Panc1 (cell line): ENCODE data around the gene EIF4ENIF1. TPM values are rescaled to one million over a fixed set of nuclear protein-coding genes. Genes with fewer than 3 reads are reported as not detected.

Source experiments
- ATAC-seq: fragments of 200-7000 bp; cut with Tn5 transposase; 2 replicates; pipeline ENCODE4 v1.9.1; 2020; ENCODE audit warnings: mild to moderate bottlenecking, moderate library complexity
- BruUV-seq: library from RNA; stranded (reverse); fragments of 400-500 nt; replicated peaks from 2 replicates; lab custom pipeline; 2021; lab: Mats Ljungman, UMichigan
- CTCF ChIA-PET: fragments of 300-600 bp; sonication (Branson Sonifier 250); formaldehyde crosslinking; loops from one replicate; lab custom pipeline; 2022; ENCODE audit warnings: antibody characterized with exemption; lab: Charles Lee
- POLR2A ChIA-PET: fragments of 300-600 bp; sonication (Branson Sonifier 250); formaldehyde crosslinking; loops from one replicate; lab custom pipeline; 2022; ENCODE audit warnings: antibody characterized with exemption; lab: Charles Lee
- DNase-seq: peaks from one replicate; pipeline ENCODE4 v3.0.0-alpha.2; 2010; ENCODE audit warnings: low read depth, low spot score
- H3K27ac ChIP-seq: 2 replicates; pipeline ENCODE4 v1.5.1; 2011; ENCODE audit warnings: mild to moderate bottlenecking, low read length, inconsistent platforms
- H3K27me3 ChIP-seq: fragments of 200-500 bp; sonication (Bioruptor generic); 2 replicates; pipeline ENCODE4 v1.6.0; 2014; ENCODE audit warnings: low read length, inconsistent platforms; ENCODE audit not compliant: control insufficient read depth, insufficient read depth
- H3K36me3 ChIP-seq: fragments of 200-500 bp; sonication (Bioruptor generic); 2 replicates; pipeline ENCODE4 v1.5.1; 2014; ENCODE audit warnings: inconsistent platforms, mild to moderate bottlenecking, low read length, moderate library complexity; ENCODE audit not compliant: control insufficient read depth, insufficient read depth
- H3K4me1 ChIP-seq: 2 replicates; pipeline ENCODE4 v1.5.1; 2011; ENCODE audit warnings: inconsistent platforms, mild to moderate bottlenecking, low read length, moderate library complexity; ENCODE audit not compliant: control insufficient read depth, insufficient read depth
- H3K4me3 ChIP-seq, 2 experiments: 2 replicates each; pipeline ENCODE4 v1.5.1; 2011 to 2012; ENCODE audit warnings: low read depth in 2 of 2, low read length in 2 of 2, mild to moderate bottlenecking in 2 of 2, inconsistent platforms in 1 of 2, moderate library complexity in 1 of 2
- H3K9me3 ChIP-seq: fragments of 200-500 bp; sonication (Bioruptor generic); 2 replicates; pipeline ENCODE4 v1.5.1; 2014; ENCODE audit warnings: low read depth, mild to moderate bottlenecking, inconsistent platforms, low read length, moderate library complexity; ENCODE audit not compliant: control insufficient read depth, insufficient read depth
- CTCF ChIP-seq: fragments of 450-650 bp; IDR thresholded peaks from 2 replicates; pipeline ENCODE4 v1.5.1; 2017; ENCODE audit warnings: mild to moderate bottlenecking
- POLR2AphosphoS5 ChIP-seq: IDR thresholded peaks from 2 replicates; pipeline ENCODE4 v1.6.1; 2012; ENCODE audit warnings: mild to moderate bottlenecking, low read depth, low read length, moderate library complexity
- REST ChIP-seq, 2 experiments: IDR thresholded peaks; 2 replicates each; pipeline ENCODE4 v1.6.1; 2011 to 2012; ENCODE audit warnings: low read depth in 2 of 2, control low read depth in 1 of 2, low read length in 1 of 2, mild to moderate bottlenecking in 1 of 2, moderate library complexity in 1 of 2; ENCODE audit not compliant: insufficient read depth in 1 of 2
- SIN3A ChIP-seq: IDR thresholded peaks from 2 replicates; pipeline ENCODE4 v1.6.1; 2012; ENCODE audit warnings: low read depth, mild to moderate bottlenecking, low read length, moderate library complexity, borderline replicate concordance; ENCODE audit not compliant: insufficient read depth
- TCF7L2 ChIP-seq: IDR thresholded peaks from 2 replicates; pipeline ENCODE4 v1.6.1; 2011; ENCODE audit warnings: mild to moderate bottlenecking, low read depth, low read length, inconsistent platforms
- in situ Hi-C: cut with HindIII; loops from 2 replicates; pipeline ENCODE4 v1.10.0; 2016; ENCODE audit warnings: low sequenced_read_pairs, low pct_unique_long_range_greater_than_20kb
- intact Hi-C: fragments of 100-400 bp; cut with micrococcal nuclease; formaldehyde crosslinking; loops from one replicate; pipeline ENCODE4 v1.10.0; 2022; ENCODE audit not compliant: unreplicated experiment
- total RNA-seq: library from RNA; stranded (reverse); gene quantifications from one replicate; pipeline ENCODE4 v1.2.1, GENCODE V29; 2021; ENCODE audit not compliant: unreplicated experiment

Gene EIF4ENIF1
- total RNA-seq, 1 experiment from 2014 or later, result 23.3 TPM

- no TSS peak for BruUV-seq
- H3K9me3 ChIP-seq, result no peaks in the 10 kb centered on the region
- H3K4me1 ChIP-seq, result no peaks in the 10 kb centered on the region
- no peak overlapping the region for H3K27ac ChIP-seq
- intact Hi-C loops (no loop called here), in situ Hi-C loops (no loop called here)
- H3K4me3 ChIP-seq, result no peak overlapping the region
- TF ChIP-seq TCF7L2 (no peak), SIN3A (no peak), CTCF (no peak), POLR2AphosphoS5 (no peak), REST (IDR thresholded peaks at IDR 0.05; ENCODE audit: insufficient read depth in 1 of 2, low read depth in 2 of 2, low read length in 1 of 2) (no peak)
- H3K36me3 ChIP-seq, result peaks cover 16% of the 10 kb centered on the region
- DNase-seq, result no peak
- no peaks in the 10 kb centered on the region for H3K27me3 ChIP-seq
- no peak for ATAC-seq
- ChIA-PET POLR2A (no interaction called here), CTCF (interaction anchor here (1.0 kb wide), 1 partner anchor 12 kb away, joined by 3 read pairs; no protein-coding TSS in a partner anchor)
Measured at GRCh38 chr22:31439808-31440207, 49.8 kb downstream of the EIF4ENIF1 start.

GRCh38 chr22:31436132-31436531 is 53.5 kb downstream of the EIF4ENIF1 start:
- no peaks in the 10 kb centered on the region for H3K27me3 ChIP-seq
- intact Hi-C loops (no loop called here), in situ Hi-C loops (no loop called here)
- no peak overlapping the region for H3K4me3 ChIP-seq
- BruUV-seq, result no TSS peak
- DNase-seq (no peak), ATAC-seq (no peak)
- ChIA-PET CTCF (no interaction called here), POLR2A (interaction anchor here (0.6 kb wide), 1 partner anchor 32 kb away, joined by 8 read pairs; no protein-coding TSS in a partner anchor)
- peaks cover 12% of the 10 kb centered on the region for H3K36me3 ChIP-seq
- H3K4me1 ChIP-seq, result no peaks in the 10 kb centered on the region
- no peak overlapping the region for H3K27ac ChIP-seq
- no peaks in the 10 kb centered on the region for H3K9me3 ChIP-seq
- TF ChIP-seq SIN3A, result no peak
- no peak for TF ChIP-seq TCF7L2
- TF ChIP-seq CTCF, result no peak
- TF ChIP-seq POLR2AphosphoS5, result no peak
- no peak for TF ChIP-seq REST (IDR thresholded peaks at IDR 0.05; ENCODE audit: insufficient read depth in 1 of 2, low read depth in 2 of 2, low read length in 1 of 2)
